NCI-H345 treated with DMSO at 0.1 percent for 48 hours (cell line): ENCODE measurements around the gene COBL.

Experiments
- DNase-seq: peaks from one replicate; lab custom pipeline; 2025; ENCODE audit not compliant: unreplicated experiment; lab: John Stamatoyannopoulos, UW

Gene COBL

GRCh38 chr7:51152706-51153200 lies 163.9 kb downstream of the COBL start:
- no peak for DNase-seq

GRCh38 chr7:51151455-51151854 lies 165.2 kb downstream of the COBL start:
- no peak for DNase-seq

- DNase-seq, result no peak
Measured at GRCh38 chr7:51150193-51150592, 166.4 kb downstream of the COBL start.

- no peak for DNase-seq
Measured at GRCh38 chr7:51148216-51148615, 168.4 kb downstream of the COBL start.

GRCh38 chr7:51146816-51147586 lies 169.6 kb downstream of the COBL start:
- no peak for DNase-seq

GRCh38 chr7:51144178-51144577 lies 172.4 kb downstream of the COBL start:
- no peak for DNase-seq

- DNase-seq, result no peak
Measured at GRCh38 chr7:51142741-51143385, 173.7 kb downstream of the COBL start.

- no peak for DNase-seq
Measured at GRCh38 chr7:51141451-51142003, 175.1 kb downstream of the COBL start.

- no peak for DNase-seq
Measured at GRCh38 chr7:51140199-51141164, 176.1 kb downstream of the COBL start.

- DNase-seq, result no peak
Measured at GRCh38 chr7:51139796-51140195, 176.8 kb downstream of the COBL start.

- DNase-seq, result peak; percentile 96
Measured at GRCh38 chr7:51138123-51139085, 178.2 kb downstream of the COBL start.

- DNase-seq, result no peak
Measured at GRCh38 chr7:51135576-51135975, 181.0 kb downstream of the COBL start.

- no peak for DNase-seq
Measured at GRCh38 chr7:51134013-51134441, 182.6 kb downstream of the COBL start.

- DNase-seq, result no peak
Measured at GRCh38 chr7:51132661-51133060, 183.9 kb downstream of the COBL start.

- DNase-seq, result no peak
Measured at GRCh38 chr7:51129527-51130472, 186.8 kb downstream of the COBL start.

GRCh38 chr7:51128545-51129435 lies 187.8 kb downstream of the COBL start:
- DNase-seq, result no peak

- DNase-seq, result no peak
Measured at GRCh38 chr7:51127618-51127904, 189.0 kb downstream of the COBL start.
